Measurements from ENCODE around the gene TMEM106C. TPM values are rescaled to one million over a fixed set of nuclear protein-coding genes. Genes with fewer than 3 reads are reported as not detected.

Gene TMEM106C
- total and polyA plus RNA-seq, 2 experiments from 2014 or later: 69.4 to 79.8 TPM

DNA sequence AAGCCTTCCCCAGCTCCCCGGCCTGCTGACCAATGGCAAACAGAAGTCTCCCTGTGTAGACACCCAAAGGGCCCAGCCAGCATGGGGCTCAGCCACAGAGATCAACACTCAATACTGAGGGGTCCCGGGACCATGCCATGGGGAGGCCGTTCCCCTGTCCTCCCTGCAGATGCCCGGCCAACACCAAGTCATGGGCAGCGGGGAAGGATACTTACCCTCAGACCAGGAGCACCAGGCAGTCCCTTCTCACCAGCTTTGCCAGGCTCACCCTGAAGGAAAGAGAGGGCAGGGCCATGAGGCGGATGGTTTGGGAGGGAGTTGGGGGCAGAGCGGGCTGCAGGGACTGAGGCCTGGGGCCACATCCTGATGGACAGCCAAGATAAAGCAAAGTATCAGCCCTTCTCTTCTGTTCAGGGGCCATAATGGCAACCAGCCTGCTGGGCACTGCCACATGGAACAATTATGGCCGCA, 21.0 kb downstream of the TMEM106C start:
- H4K20me1 ChIP-seq (ENCODE audit: insufficient read depth): no peaks in the 10 kb centered on the region
- H3K36me3 ChIP-seq (ENCODE audit: low read depth): no peaks in the 10 kb centered on the region
- no peaks in the 10 kb centered on the region for H3K79me2 ChIP-seq (ENCODE audit: insufficient read depth)
- H3K4me1 ChIP-seq (ENCODE audit: insufficient read depth): 0 out of 2 replicates have a peak, but pooled peaks cover 5% of the 10 kb centered on the region
- H3K9me3 ChIP-seq (ENCODE audit: low read depth): no peaks in the 10 kb centered on the region
- in situ Hi-C loops (cut with MboI): no loop called here
- no peak overlapping the region for H3K4me2 ChIP-seq (ENCODE audit: unreplicated experiment)
- no peak overlapping the region for H3K27ac ChIP-seq
- no peak overlapping the region for H2AFZ ChIP-seq
- H3K27me3 ChIP-seq (replicated peaks; ENCODE audit: insufficient read depth): no peaks in the 10 kb centered on the region
- H3K9ac ChIP-seq: no peak overlapping the region
- TF ChIP-seq EZH2phosphoT487 (IDR thresholded peaks at IDR 0.05; ENCODE audit: insufficient read depth, low read depth) (no peak), EZH2 (IDR thresholded peaks at IDR 0.05; ENCODE audit: insufficient read depth, poor library complexity, severe bottlenecking) (no peak)
- no peaks in the 10 kb centered on the region for H3F3A ChIP-seq (ENCODE audit: insufficient read depth)
- DNase-seq: no peak
- WGBS, 2 experiments (ENCODE audit: low coverage in 1 of 2, low lambda C conversion rate in 2 of 2, missing lambda C conversion rate in 2 of 2): 75 to 78% methylated on average over 8 of the region's 8 CpGs
- no peaks in the 10 kb centered on the region for H3K9me2 ChIP-seq (ENCODE audit: insufficient read depth)
- no peak overlapping the region for H3K4me3 ChIP-seq

DNA sequence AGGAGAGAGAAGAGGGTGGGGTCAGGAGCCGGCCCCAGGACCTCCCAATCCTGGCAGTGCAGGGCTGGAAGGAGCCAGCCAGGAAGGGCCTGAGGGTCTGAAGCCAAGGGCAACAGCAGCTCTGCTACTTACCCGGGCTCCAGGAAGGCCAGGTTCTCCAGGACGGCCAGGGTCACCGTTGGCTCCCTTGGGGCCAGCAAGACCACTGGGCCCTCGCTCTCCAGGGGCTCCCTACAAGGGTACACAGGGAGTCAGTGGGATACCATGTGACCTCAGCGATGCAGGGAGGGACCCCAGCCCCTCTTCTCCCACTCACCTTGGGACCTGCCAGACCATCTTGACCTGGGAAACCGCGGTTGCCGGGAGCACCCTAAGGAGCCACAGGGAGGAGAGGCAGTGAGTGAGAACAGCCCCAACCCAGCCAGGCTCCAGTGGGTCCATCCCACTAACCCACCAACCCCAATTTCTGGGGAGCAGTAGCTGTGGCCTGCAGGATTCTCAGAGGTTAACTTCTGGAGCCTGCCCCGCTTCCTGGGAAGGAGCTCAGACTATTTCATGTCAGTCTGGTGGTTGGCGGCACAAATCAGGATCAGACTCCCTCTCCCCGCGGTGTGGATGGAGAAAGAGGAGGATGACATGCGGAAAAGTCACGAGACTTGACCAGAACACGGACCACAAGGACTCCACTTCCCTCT, 22.3 kb downstream of the TMEM106C start:
- in situ Hi-C loops (cut with MboI): no loop called here
- Histone ChIP-seq H3K4me1 (ENCODE audit: insufficient read depth) (0 out of 2 replicates have a peak, but pooled peaks cover 5% of the 10 kb centered on the region), H3K36me3 (ENCODE audit: low read depth) (no peaks in the 10 kb centered on the region), H3K9me3 (ENCODE audit: low read depth) (no peaks in the 10 kb centered on the region), H3F3A (ENCODE audit: insufficient read depth) (no peaks in the 10 kb centered on the region), H3K4me2 (ENCODE audit: unreplicated experiment) (no peak overlapping the region), H3K27me3 (replicated peaks; ENCODE audit: insufficient read depth) (no peaks in the 10 kb centered on the region), H3K79me2 (ENCODE audit: insufficient read depth) (no peaks in the 10 kb centered on the region), H3K9ac (no peak overlapping the region), H3K27ac (no peak overlapping the region), H4K20me1 (ENCODE audit: insufficient read depth) (no peaks in the 10 kb centered on the region), H3K4me3 (no peak overlapping the region), H2AFZ (no peak overlapping the region), H3K9me2 (ENCODE audit: insufficient read depth) (no peaks in the 10 kb centered on the region)
- WGBS, 2 experiments (ENCODE audit: low coverage in 1 of 2, low lambda C conversion rate in 2 of 2, missing lambda C conversion rate in 2 of 2): 83 to 90% methylated on average over 14 to 15 of the region's 16 CpGs
- DNase-seq: no peak
- TF ChIP-seq EZH2 (IDR thresholded peaks at IDR 0.05; ENCODE audit: insufficient read depth, poor library complexity, severe bottlenecking) (no peak), EZH2phosphoT487 (IDR thresholded peaks at IDR 0.05; ENCODE audit: insufficient read depth, low read depth) (no peak)

DNA sequence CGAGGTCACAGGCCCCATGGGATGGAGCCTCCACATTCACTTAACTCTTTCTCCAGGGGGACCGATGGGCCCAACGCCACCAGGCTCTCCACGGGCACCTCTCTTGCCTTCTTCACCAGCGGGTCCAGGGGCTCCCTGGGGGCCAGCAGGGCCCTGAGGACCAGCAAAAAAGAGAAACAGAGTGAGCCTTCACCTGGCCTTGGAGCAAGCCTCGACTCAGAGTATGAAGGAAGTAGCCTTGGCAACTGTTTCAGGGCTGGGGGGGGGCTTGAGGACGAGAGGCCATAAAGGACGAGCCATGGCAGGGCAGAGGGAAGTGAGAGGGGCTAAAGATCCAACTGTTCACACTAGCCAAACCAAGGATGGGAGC, 22.9 kb downstream of the TMEM106C start:
- Histone ChIP-seq H4K20me1 (ENCODE audit: insufficient read depth) (no peaks in the 10 kb centered on the region), H3F3A (ENCODE audit: insufficient read depth) (no peaks in the 10 kb centered on the region), H3K9me2 (ENCODE audit: insufficient read depth) (no peaks in the 10 kb centered on the region), H3K36me3 (ENCODE audit: low read depth) (no peaks in the 10 kb centered on the region), H3K4me2 (ENCODE audit: unreplicated experiment) (no peak overlapping the region), H3K9me3 (ENCODE audit: low read depth) (no peaks in the 10 kb centered on the region), H2AFZ (no peak overlapping the region), H3K4me3 (no peak overlapping the region), H3K9ac (no peak overlapping the region), H3K27me3 (replicated peaks; ENCODE audit: insufficient read depth) (no peaks in the 10 kb centered on the region), H3K4me1 (ENCODE audit: insufficient read depth) (0 out of 2 replicates have a peak, but pooled peaks cover 5% of the 10 kb centered on the region), H3K79me2 (ENCODE audit: insufficient read depth) (no peaks in the 10 kb centered on the region), H3K27ac (no peak overlapping the region)
- in situ Hi-C loops (cut with MboI): no loop called here
- 75 to 76% methylated on average over 8 of the region's 8 CpGs for WGBS, 2 experiments (ENCODE audit: low coverage in 1 of 2, low lambda C conversion rate in 2 of 2, missing lambda C conversion rate in 2 of 2)
- TF ChIP-seq EZH2phosphoT487 (IDR thresholded peaks at IDR 0.05; ENCODE audit: insufficient read depth, low read depth) (no peak), EZH2 (IDR thresholded peaks at IDR 0.05; ENCODE audit: insufficient read depth, poor library complexity, severe bottlenecking) (no peak)
- no peak for DNase-seq

DNA sequence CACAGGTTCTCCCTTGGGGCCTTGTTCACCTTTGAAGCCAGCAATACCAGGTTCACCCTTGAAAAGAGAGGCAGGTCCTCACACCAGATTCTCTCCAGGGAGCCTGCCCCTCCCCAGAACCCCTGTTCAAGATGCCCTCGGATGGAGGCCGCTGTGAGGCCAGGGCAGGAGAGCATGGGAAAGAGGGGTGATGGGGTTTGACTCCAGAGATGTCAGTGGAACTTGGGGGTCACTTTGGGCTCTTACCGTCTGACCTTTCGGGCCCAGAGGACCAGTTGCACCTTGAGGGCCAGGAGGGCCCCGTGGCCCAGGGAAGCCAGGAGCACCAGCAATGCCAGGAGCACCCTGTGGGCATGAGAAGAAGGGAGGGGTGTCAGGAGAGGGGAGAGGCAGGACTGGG, 23.4 kb downstream of the TMEM106C start:
- no peaks in the 10 kb centered on the region for H3K79me2 ChIP-seq (ENCODE audit: insufficient read depth)
- no peaks in the 10 kb centered on the region for H3K36me3 ChIP-seq (ENCODE audit: low read depth)
- no peaks in the 10 kb centered on the region for H4K20me1 ChIP-seq (ENCODE audit: insufficient read depth)
- H3K4me1 ChIP-seq (ENCODE audit: insufficient read depth): 0 out of 2 replicates have a peak, but pooled peaks cover 5% of the 10 kb centered on the region
- no peaks in the 10 kb centered on the region for H3K9me2 ChIP-seq (ENCODE audit: insufficient read depth)
- no peak overlapping the region for H3K27ac ChIP-seq
- H3K4me3 ChIP-seq: no peak overlapping the region
- no peaks in the 10 kb centered on the region for H3F3A ChIP-seq (ENCODE audit: insufficient read depth)
- WGBS, 2 experiments (ENCODE audit: low coverage in 1 of 2, low lambda C conversion rate in 2 of 2, missing lambda C conversion rate in 2 of 2): 91 to 94% methylated on average over 5 of the region's 5 CpGs
- H3K9me3 ChIP-seq (ENCODE audit: low read depth): no peaks in the 10 kb centered on the region
- no peak overlapping the region for H3K9ac ChIP-seq
- TF ChIP-seq EZH2phosphoT487 (IDR thresholded peaks at IDR 0.05; ENCODE audit: insufficient read depth, low read depth) (no peak), EZH2 (IDR thresholded peaks at IDR 0.05; ENCODE audit: insufficient read depth, poor library complexity, severe bottlenecking) (no peak)
- H3K27me3 ChIP-seq (replicated peaks; ENCODE audit: insufficient read depth): 0 out of 2 replicates have a peak, but pooled peaks cover 2% of the 10 kb centered on the region
- no peak for DNase-seq
- in situ Hi-C loops (cut with MboI): no loop called here
- no peak overlapping the region for H2AFZ ChIP-seq
- H3K4me2 ChIP-seq (ENCODE audit: unreplicated experiment): no peak overlapping the region

Data from GM23248 (cell line).